VCaP (cell line): ENCODE data around the gene CLIP4.

Source experiments
- H3K27ac ChIP-seq: fragments of 450-650 bp; 2 replicates; pipeline ENCODE4 v1.5.1; 2017
- CTCF ChIP-seq: fragments of 450-650 bp; conservative IDR thresholded peaks from 2 replicates; pipeline ENCODE4 v1.5.1; 2017; ENCODE audit warnings: mild to moderate bottlenecking, moderate library complexity

Gene CLIP4

DNA sequence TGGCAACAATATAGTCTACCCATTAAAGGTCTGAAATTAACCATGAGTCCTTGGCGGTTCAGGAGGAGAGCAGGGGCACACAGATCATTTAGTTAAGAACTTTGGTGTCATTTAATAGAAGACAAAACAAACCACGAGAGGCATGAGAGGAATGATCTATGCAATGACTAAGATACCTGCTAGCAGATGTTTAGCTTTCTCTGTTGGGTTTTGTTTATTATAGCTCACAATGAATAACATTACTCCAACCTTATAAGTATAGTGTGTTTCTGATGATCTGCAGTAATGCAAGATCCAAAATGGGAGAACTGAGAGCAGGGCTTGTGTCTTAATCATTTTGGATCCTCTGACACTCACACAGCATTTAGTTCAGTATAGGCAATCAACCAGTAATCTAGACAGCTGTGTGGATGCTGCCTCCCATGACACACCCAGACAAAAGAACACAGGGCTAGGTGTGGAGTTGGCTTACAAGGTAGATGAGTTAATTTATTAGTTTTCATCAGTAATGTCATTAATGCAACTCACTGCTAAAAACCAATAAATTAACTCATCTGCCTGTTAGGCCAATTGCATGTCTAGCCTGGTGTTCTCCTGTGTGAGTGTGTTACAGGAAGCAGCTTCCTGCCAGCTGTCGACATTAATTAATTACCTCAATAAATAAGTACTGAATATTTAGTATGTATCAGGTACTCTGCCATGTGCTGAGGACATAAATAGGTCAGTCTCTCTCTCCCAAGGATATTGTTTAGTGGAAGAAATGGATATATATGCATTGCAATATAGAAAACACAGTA lies 92.3 kb downstream of the CLIP4 start:
- H3K27ac ChIP-seq, result no peak overlapping the region
- TF ChIP-seq CTCF, result no peak

- TF ChIP-seq CTCF, result no peak
- H3K27ac ChIP-seq, result no peak overlapping the region
These were observed 94.3 kb downstream of the CLIP4 start for GRCh38 chr2:29209551-29209950.

- no peak overlapping the region for H3K27ac ChIP-seq
- peak; percentile 69 for TF ChIP-seq CTCF
These were observed 96.8 kb downstream of the CLIP4 start for GRCh38 chr2:29212009-29212408.

DNA sequence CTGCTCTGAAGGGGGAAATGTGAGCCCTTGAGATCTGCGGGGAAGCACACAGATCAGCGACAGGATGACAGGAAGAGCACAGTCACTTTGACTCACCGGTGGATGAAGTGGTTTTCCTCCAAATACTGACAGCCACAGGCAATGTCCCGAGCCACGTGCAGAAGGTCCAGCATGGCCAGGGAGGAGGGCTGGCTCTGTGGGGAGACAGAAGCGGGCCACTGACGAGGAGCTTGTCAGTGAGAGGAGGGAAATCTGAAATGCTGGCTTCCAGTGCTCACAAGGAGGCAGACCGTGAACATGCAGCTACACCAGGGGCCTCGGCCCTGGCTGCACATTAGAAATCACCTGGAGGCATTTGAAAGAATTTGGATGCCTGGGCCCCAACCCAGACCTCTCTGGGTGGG lies 98.7 kb downstream of the CLIP4 start:
- no peak overlapping the region for H3K27ac ChIP-seq
- TF ChIP-seq CTCF, result no peak

DNA sequence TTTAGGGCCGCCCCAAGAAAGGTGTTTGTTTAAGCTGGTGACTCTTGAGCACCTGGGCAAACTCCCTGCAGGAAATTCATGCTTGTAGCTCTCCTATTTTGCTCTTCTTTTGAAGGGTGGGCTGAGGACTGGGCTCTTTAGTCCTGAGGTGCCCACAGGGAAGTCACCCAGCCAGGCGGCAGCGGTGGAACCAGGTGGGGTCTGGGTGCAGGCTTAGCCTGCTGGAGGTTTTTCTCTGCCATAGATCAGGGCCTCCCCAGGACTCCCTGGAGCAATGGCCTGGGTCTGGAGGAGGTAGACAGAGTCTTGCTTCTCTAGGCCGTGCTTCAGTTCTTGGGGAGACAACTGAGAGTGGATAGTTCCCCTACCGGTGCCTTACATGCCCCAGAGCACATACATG lies 99.9 kb downstream of the CLIP4 start:
- H3K27ac ChIP-seq, result no peak overlapping the region
- TF ChIP-seq CTCF, result no peak

DNA sequence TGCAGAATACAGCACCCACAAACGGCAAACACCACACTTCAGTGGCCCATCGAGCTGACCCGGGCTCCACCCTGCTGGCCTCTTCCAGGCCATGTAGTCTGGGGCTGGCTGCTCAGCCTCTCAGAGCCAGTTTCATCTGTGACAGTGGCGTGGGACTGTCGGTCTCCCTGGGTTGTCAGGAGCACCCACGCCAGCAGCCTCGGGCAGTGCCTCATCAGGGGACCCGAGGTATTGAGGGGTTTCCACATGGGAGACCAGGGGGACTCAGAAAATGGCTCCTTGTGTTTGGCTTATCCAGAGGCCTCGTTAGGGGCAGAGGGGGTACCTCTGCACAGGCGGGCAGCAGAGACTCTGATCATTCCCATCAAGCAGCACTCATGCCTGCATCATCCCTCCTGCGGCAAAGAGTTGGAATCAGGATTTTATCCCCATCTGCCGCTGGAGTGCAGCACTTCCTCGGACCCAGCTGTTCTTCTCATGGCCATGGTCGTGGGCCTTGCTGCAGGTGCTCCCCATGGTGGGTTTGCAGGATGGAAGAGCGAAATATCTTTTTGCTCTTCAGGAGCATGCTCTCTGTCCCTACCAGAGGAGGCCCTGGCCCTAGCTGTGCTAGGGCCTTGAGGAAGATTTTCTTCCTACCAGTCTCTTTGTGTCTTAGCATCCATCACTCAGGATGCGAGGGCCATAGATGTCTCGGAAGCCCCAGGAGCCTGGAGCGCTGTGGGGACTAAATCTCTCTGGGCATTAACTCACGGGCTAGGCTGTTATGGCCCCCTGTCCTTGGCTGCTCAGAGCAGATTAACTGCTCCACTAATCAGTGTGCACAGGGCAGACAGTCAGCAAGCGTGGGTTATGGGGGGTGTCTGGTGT lies 100.8 kb downstream of the CLIP4 start:
- TF ChIP-seq CTCF, result no peak
- no peak overlapping the region for H3K27ac ChIP-seq

GRCh38 chr2:29216609-29216909 lies 101.3 kb downstream of the CLIP4 start:
- H3K27ac ChIP-seq, result no peak overlapping the region
- no peak for TF ChIP-seq CTCF
